SHP77 treated with DMSO at 0.1 percent for 48 hours (cell line): ENCODE data around the gene TXN.
"Not testable (repeated sequence)": the region's sequence is repeated elsewhere in the genome, so short reads cannot be mapped to it uniquely, and the experiment has no call there.

ENCODE experiments used
- DNase-seq: peaks from one replicate; lab custom pipeline; 2025; lab: John Stamatoyannopoulos, UW

The TXN gene

DNA sequence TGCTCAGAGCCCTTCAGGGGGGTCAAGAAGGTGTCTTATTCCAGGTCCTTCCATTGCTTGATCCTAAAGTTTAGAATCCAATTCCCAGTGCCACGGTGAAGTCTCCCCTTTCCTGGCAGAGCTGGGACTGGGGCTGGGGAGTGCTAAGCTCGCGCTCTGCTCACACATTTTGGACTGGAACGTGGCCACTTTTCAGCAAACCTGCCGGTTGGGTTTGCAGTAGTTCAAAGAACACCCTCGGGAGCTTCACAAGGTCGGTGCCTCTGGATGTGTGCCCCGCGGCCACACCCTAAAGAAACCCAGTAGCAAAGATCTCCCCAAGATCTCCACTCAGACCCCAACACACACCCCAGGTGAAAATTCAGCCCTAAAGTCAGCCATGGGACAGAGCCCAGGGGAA is 48.3 kb downstream of the TXN start, which contains the start of gene C9orf152:
Gene C9orf152 (minus strand): TSS at position 129 of the 400 bp plus-strand sequence. CDS start 580 bp downstream, outside the sequence.
- DNase-seq, result no peak

DNA sequence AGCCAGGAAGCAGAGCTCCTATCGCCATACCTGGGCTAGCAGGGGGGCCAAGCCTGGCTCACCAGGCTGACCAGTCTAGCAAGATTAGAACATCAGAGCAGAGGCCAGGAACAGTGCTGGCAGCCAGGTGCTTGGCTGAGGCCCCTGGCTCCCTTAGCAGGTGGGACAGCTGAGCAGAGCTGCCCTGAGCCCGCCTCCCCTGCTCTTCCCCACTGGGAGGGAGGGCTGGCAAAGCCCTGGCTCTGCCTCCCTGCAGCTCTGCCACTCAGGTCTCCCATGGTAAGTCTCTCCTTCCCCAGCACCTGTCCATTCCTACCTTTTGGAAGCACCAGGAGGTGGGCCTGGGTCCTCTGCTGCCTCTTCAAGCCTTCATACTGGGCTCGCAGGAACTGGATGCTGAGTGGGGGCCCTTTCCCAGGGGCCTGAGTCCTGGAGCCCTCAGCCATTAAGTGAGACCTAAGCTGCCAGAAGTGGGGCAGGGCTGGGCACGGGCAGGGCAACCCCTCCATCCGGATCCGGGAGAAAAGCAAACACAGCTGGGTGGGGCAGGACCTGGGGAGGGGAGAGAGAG is 49.2 kb downstream of the TXN start:
- no peak for DNase-seq

DNA sequence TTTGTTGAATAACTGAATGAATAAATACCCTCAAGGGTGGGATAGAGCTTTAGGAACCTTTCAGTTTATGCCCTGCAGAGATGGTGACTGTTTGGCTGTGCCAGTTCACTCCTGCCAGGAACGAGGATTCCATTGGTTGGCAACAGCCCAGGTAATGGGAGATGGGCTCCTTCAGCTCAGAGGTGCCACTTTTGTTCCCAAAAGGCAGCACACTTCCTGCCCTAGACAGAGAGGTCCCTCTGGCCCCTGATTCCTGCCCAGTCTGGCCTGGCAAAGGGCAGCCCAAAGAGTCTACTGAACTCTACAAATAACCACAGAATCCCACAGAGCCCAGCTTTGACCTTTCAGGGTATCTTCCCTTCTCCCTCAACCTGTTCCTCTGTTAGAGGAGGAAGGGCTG is 49.9 kb downstream of the TXN start:
- no peak for DNase-seq

DNA sequence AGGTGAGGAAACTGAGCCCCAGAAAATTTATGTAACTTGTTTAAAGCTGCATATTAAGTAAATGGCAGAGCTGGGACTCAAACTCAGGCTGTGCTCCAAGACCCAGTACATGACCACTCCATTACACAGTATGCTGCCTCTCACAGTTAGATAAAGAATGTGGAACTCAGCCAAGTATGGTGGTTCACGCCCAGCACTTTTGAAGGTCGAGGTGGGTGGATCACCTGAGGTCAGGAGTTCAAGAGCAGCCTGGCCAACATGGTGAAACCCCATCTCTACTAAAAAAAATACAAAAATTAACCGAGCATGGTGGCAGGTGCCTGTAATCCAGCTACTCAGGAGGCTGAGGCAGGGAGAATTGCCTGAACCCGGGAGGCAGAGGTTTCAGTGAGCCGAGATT is 50.7 kb downstream of the TXN start:
- DNase-seq, result not testable (repeated sequence)

DNA sequence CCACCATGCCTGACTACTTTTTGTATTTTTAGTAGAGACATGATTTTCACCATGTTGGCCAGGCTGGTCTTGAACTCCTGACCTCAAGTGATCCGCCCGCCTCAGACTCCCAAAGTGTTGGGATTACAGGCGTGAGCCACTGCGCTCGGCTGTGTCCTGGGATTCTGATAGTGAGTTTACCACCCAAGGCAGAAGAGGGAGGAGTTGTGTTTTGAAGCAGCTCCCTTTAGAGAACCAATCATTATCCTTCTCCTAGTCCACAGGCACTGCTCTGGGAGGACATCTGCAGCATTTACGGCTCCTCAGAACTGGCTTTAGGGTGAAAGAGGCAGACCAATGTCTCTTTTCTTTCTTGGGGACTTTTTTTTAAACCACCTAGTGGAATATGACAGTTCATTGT is 54.1 kb downstream of the TXN start:
- no peak for DNase-seq

DNA sequence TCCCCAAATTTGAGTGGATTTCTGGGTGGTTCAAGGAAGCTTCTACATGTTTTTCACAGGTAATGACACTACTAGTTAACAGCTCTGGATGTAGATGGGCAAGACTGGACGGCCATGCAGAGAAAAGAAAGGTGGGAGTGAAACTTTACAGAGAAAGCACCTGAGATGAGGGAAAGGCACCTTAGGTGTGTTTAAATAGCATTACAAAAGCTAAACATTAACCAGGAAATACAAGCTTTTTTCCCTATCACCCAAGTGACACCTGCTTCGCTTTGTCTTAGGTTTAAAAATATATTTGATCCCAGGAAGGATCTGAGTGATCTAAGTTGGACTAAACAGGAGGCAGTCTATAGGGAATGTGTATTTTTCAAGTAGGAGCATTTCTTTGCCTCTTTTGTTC is 56.7 kb downstream of the TXN start:
- no peak for DNase-seq

DNA sequence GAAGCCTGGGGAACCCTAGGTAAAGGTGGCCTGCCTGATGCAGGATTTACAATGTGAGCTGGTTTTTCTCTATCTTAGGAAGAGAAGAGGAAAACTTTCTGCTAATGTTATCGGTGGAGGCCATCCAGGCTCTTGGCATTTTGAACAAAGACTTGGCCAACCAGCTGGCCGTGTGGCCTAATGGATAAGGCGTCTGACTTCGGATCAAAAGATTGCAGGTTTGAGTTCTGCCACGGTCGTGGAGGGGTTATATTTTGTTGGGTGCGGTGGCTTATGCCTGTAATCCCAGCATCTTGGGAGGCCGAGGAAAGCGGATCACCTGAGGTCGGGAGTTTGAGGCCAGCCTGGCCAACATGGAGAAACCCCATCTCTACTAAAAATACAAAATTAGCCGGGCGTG is 58.0 kb downstream of the TXN start:
- DNase-seq, result no peak

DNA sequence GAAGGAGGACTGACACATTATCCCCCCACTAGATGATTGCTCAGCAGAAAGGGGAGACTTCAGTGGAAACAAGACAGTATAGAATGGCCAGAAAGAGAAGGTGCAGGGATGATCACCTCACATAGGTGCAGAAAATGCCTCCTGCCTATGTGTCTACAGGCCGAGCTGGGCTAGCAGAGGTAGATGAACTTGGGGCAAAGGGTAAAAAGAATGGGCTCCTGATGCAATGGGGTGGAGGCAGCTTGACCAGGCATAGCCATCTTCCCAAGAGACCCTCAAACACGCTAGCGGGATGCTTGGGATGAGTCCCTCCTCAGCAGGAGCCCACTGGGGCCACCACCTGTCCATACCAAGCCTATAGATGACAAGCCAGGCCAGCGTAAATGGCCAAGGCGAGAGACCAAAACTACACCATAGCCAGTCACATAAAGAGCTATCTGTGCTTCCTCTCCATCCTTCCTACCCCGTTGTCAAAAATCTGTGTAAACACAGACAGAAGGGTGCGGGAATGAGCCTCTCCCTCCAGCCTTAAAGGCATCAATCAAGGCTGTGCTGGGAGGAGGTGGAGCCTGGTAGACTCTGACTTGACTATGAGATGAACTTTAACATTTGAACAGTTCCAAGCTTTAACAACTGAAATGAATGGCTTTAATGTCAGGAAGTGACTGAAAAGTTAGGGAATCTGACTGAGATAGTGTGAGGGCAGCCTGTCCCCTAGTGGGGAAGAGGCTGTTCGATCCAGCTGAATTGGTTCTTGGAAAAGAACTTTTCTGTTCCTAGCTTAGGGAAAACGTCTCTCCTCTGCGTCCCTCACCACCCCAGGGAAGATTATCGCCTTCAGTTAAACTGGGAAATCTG is 58.7 kb downstream of the TXN start:
- no peak for DNase-seq

DNA sequence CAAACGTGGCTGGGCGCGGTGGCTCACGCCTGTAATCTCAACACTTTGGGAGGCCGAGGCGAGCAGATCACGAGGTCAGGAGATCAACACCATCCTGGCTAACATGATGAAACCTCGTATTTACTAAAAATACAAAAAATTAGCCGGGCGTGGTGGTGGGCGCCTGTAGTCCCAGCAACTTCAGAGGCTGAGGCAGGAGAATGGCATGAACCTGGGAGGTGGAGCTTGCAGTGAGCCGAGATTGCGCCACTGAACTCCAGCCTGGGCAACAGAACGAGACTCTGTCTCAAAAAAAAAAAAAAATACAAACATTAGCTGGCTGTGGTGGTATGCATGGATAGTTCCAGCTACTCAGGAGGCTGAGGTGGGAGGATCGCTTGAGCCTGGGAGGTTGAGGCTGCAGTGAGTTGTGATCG is 60.2 kb downstream of the TXN start:
- not testable (repeated sequence) for DNase-seq
